Kidney epithelial cell (primary cell): ENCODE data around the gene FZD2. TPM values are rescaled to one million over a fixed set of nuclear protein-coding genes. Genes with fewer than 3 reads are reported as not detected.

Experiments
- DNase-seq: peaks from one replicate; pipeline ENCODE4 v3.0.0-alpha.2; 2010; ENCODE audit warnings: low read depth
- H3K27me3 ChIP-seq: 2 replicates; pipeline ENCODE4 v1.6.0; 2011; ENCODE audit warnings: low read length; ENCODE audit not compliant: control insufficient read depth, insufficient read depth
- H3K36me3 ChIP-seq: 2 replicates; pipeline ENCODE4 v1.5.1; 2011; ENCODE audit warnings: low read length; ENCODE audit not compliant: control insufficient read depth, insufficient read depth
- H3K4me3 ChIP-seq: 2 replicates; pipeline ENCODE4 v1.5.1; 2011; ENCODE audit warnings: low read depth, mild to moderate bottlenecking, control low read depth, low read length
- total RNA-seq: library from RNA; depleted of rRNA; stranded (reverse); fragments of >200 nt; gene quantifications from 2 replicates; pipeline ENCODE4 v1.2.3, GENCODE V29; 2015
- TF ChIP-seq, protein P1 (sequence below): IDR thresholded peaks from 2 replicates; pipeline ENCODE4 v1.5.1; 2011; ENCODE audit warnings: mild to moderate bottlenecking, moderate library complexity, low read length, control low read depth, inconsistent platforms; ENCODE audit not compliant: insufficient read depth, poor library complexity, severe bottlenecking

FZD2 gene
- total RNA-seq, 1 donor from 2014 or later: 8.1 TPM

DNA sequence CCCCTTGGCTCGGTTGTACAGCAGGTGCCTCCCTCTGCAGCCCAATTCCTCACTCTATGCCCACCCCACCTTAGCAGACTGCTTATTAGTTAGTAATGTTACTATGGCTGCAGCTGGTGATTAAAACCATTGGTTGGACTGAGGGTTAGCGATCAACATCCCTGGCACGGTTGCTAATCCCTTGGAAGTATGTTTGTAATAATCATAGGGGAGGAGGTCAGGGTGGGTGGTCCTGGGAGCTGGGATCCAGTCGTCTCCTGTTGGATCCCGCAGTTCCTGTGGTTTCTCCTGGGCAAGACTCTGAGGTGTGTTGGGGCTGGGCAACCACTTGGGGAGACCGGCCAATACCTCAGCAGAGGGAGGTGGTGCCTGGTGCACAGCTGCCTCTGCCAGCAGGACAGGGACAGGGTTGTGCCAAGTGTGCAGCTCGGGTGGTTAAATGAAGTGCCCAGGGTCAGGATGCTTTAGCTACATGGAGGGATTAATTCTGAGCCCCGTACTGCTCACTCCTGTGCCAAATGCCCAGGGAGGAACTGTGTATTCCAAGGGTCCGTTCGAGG, 38.0 kb downstream of the FZD2 start:
- Histone ChIP-seq H3K36me3 (no peaks in the 10 kb centered on the region), H3K4me3 (no peak overlapping the region), H3K27me3 (no peaks in the 10 kb centered on the region)
- TF ChIP-seq, protein P1, sequence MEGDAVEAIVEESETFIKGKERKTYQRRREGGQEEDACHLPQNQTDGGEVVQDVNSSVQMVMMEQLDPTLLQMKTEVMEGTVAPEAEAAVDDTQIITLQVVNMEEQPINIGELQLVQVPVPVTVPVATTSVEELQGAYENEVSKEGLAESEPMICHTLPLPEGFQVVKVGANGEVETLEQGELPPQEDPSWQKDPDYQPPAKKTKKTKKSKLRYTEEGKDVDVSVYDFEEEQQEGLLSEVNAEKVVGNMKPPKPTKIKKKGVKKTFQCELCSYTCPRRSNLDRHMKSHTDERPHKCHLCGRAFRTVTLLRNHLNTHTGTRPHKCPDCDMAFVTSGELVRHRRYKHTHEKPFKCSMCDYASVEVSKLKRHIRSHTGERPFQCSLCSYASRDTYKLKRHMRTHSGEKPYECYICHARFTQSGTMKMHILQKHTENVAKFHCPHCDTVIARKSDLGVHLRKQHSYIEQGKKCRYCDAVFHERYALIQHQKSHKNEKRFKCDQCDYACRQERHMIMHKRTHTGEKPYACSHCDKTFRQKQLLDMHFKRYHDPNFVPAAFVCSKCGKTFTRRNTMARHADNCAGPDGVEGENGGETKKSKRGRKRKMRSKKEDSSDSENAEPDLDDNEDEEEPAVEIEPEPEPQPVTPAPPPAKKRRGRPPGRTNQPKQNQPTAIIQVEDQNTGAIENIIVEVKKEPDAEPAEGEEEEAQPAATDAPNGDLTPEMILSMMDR: no peak
- no peak for DNase-seq

DNA sequence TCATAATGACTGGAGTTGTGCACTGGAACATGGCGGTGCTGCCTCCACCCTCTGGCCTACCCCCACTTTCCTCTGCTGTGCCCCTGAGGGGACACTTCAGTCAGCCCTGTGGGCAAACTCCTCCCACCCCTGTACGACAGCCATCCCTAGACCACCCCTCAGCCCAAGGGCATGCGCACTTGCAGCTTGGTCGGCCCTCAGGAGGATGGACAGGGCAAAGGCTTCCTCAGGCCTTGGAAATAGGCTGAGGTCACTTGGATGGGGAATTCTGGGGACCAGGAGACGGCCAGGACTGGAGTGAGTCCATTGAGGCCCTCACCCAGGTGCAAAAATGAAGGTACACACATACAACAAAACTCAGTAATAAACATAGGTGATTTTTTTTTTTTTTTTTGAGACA, 41.0 kb downstream of the FZD2 start:
- TF ChIP-seq, protein P1: no peak
- H3K4me3 ChIP-seq: no peak overlapping the region
- DNase-seq: no peak

DNA sequence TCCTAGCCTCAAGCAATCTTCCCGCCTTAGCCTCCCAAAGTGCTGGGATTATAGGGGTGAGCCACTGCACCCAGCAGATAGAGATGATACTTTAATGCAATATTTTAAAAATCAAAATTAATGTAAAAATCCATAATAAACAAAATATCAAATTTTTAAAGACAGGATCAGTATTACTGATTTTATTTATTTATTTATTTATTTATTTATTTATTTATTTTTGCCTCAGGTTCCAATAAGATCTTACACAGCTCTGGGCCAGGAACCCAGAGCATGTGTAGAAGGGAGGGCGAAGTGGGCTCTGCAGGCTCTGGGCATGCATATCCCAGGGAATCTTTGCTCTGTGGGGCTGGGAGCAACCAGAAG, 41.6 kb downstream of the FZD2 start:
- TF ChIP-seq, protein P1: no peak
- no peak for DNase-seq
- no peaks in the 10 kb centered on the region for H3K36me3 ChIP-seq
- no peak overlapping the region for H3K4me3 ChIP-seq
- no peaks in the 10 kb centered on the region for H3K27me3 ChIP-seq

More for the DNA sequence above, 41.0 kb downstream of the FZD2 start:
- no peaks in the 10 kb centered on the region for H3K36me3 ChIP-seq
- no peaks in the 10 kb centered on the region for H3K27me3 ChIP-seq

DNA sequence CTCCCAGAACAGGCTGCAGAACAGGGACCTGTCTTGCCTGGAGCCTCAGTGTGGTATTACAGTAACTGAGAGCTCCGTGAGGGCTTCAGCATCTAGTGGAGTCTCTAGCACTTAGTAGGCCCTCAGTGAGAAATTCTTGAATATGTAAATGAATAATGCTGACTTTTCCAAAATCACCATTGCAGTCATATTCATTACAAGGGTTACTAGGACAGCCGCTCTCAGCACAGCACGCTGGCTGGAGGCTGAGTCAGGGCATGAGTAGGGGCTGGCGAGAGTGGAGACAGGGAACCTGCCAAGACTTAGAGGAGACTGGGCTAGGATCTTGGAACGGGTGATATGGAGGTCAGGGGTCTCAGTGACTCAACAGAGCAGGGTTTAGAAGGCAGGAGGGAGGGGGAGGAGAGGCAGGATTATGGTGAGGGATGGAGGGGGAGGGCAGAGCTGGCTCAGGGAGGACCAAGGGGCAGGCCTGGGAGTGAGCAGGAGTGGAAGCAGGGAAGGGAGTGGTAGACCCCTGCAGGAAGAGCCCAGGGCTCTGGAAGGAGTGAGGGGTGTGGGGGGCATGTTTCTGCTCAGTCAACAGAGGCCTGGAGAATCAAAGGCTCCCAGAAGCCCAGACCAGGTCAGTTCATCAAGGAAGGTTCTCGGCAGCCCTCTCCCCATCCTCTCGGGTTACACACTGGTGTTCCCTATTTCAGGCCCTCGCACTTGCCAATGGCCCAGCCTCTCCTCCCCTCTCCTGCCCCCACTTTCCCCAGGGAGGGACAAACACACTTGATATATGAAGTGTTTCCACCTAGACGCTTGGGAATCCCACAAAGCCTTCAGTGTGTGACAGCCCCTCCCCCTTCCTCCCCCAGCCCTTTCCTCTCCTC, 42.3 kb downstream of the FZD2 start:
- TF ChIP-seq, protein P1: no peak
- H3K36me3 ChIP-seq: no peaks in the 10 kb centered on the region
- H3K4me3 ChIP-seq: no peak overlapping the region
- peak; percentile 70 for DNase-seq
- no peaks in the 10 kb centered on the region for H3K27me3 ChIP-seq

DNA sequence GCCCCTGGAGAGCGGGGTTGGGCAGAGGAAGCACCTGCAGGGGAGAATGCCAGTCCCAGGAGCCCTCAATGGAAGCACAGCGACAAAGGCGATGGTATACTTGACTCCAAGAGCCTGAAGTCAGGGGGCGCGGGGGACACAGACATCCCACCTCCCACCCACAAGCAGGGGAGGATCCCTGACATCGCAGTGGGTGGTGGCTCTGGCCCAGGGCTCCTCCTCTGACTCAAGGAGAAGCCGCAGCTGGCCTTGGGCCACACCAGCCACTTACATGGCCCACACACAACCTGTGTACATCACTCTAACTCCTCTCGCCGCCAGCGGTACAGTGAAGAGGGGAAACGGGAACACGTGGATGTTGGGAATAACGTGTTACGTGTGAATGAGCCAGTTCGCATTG, 44.3 kb downstream of the FZD2 start:
- Histone ChIP-seq H3K4me3 (no peak overlapping the region), H3K36me3 (no peaks in the 10 kb centered on the region), H3K27me3 (no peaks in the 10 kb centered on the region)
- DNase-seq: no peak
- TF ChIP-seq, protein P1: no peak
